Body of pancreas (tissue), 4 donors: ENCODE results near the gene NTMT2. TPM values are rescaled to one million over a fixed set of nuclear protein-coding genes. Genes with fewer than 3 reads are reported as not detected.

Experiments
- ATAC-seq: fragments of 150-250 bp; one replicate; pipeline ENCODE4 v1.9.1; 2016
- DNase-seq, 4 donors: peaks; one replicate each; pipeline ENCODE4 v3.0.0-alpha.2; 2019
- H3K27ac ChIP-seq, 4 donors: fragments of 200-600 bp; sonication (generic); 1 replicate in 3 of 4; 2 replicates in 1 of 4; pipeline versions ENCODE4 v1.5.1 to v1.6.1; 2016 to 2019; ENCODE audit warnings: mild to moderate bottlenecking in 1 of 4, mixed read lengths in 1 of 4, moderate library complexity in 1 of 4
- H3K27me3 ChIP-seq, 2 donors: fragments of 200-600 bp; sonication (generic); one replicate each; pipeline ENCODE4 v1.6.0; 2016; ENCODE audit warnings: mild to moderate bottlenecking in 1 of 2
- H3K36me3 ChIP-seq, 2 donors: fragments of 200-600 bp; sonication (generic); replicated peaks in 1 of 2; 2 replicates each; pipeline ENCODE4 v1.5.1; 2016; ENCODE audit warnings: low read depth in 2 of 2; ENCODE audit not compliant: insufficient read depth in 1 of 2
- H3K4me1 ChIP-seq: fragments of 200-600 bp; sonication (generic); one replicate; pipeline ENCODE4 v1.6.0; 2016
- H3K4me3 ChIP-seq, 2 donors: fragments of 200-600 bp; sonication (generic); 1 replicate in 1 of 2; 2 replicates in 1 of 2; pipeline ENCODE4 v1.5.1; 2016 to 2019
- H3K9me3 ChIP-seq, 3 donors: fragments of 200-600 bp; sonication (generic); 1 replicate in 2 of 3; 2 replicates in 1 of 3; pipeline ENCODE4 v1.5.1; 2016
- POLR2A ChIP-seq, 3 donors: fragments of 450-650 bp; IDR thresholded peaks; one replicate each; pipeline ENCODE4 v1.6.1; 2016; ENCODE audit warnings: antibody characterized with exemption in 3 of 3, mild to moderate bottlenecking in 2 of 3
- WGBS, 2 donors: methylation state at CpG; one replicate each; pipeline ENCODE4 v1.1.5; 2017; 5-methylcytosine and 5-hydroxymethylcytosine counted together
- intact Hi-C: fragments of 100-400 bp; cut with DNase I; formaldehyde crosslinking; loops from one replicate; pipeline ENCODE4 v1.15.1; 2023
- total RNA-seq, 2 donors: library from RNA; depleted of rRNA; stranded (reverse); fragments of >200 nt; gene quantifications; one replicate each; pipeline ENCODE4 v1.1.0, GENCODE V29; 2016
- TF ChIP-seq, protein P1 (sequence below), 7 experiments: fragments of 450-650 bp in 4 of 7; fragments of 200-600 bp in 3 of 7; sonication (generic) in 3 of 7; IDR thresholded peaks; one replicate each; pipeline ENCODE4 v1.5.1; 2016 to 2019; ENCODE audit warnings: antibody characterized with exemption in 7 of 7

The NTMT2 gene
- total RNA-seq, 2 donors from 2014 or later = not detected

DNA sequence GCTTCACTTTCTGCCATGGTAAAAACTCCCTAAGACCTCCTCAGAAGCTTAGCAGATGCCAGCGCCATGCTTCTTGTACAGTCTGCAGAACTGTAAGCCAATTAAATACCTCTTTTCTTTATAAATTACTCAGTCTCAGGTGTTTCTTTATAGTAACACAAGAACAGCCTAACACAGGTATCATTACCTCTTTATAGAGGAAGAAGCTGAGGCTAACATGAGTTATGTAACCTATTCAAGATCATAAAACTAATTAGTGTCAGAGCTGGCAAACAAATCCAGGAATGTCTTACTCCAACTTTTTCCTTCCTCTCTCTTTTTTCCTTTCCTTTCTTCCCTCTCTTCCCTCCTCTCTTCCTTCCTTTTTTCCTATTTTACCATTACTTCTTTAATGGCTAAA is 9.3 kb downstream of the NTMT2 start:
- 81 to 87% methylated on average over 1 of the region's 1 CpG for WGBS, 2 donors
- Histone ChIP-seq H3K27ac (no peak overlapping the region), H3K36me3 (no peaks in the 10 kb centered on the region), H3K4me3 (no peak overlapping the region), H3K9me3 (no peaks in the 10 kb centered on the region), H3K4me1 (no peaks in the 10 kb centered on the region), H3K27me3 (no peaks in the 10 kb centered on the region)
- ATAC-seq = no peak
- intact Hi-C loops = no loop called here
- TF ChIP-seq, protein P1, sequence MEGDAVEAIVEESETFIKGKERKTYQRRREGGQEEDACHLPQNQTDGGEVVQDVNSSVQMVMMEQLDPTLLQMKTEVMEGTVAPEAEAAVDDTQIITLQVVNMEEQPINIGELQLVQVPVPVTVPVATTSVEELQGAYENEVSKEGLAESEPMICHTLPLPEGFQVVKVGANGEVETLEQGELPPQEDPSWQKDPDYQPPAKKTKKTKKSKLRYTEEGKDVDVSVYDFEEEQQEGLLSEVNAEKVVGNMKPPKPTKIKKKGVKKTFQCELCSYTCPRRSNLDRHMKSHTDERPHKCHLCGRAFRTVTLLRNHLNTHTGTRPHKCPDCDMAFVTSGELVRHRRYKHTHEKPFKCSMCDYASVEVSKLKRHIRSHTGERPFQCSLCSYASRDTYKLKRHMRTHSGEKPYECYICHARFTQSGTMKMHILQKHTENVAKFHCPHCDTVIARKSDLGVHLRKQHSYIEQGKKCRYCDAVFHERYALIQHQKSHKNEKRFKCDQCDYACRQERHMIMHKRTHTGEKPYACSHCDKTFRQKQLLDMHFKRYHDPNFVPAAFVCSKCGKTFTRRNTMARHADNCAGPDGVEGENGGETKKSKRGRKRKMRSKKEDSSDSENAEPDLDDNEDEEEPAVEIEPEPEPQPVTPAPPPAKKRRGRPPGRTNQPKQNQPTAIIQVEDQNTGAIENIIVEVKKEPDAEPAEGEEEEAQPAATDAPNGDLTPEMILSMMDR (IDR thresholded peaks at IDR 0.05) = no peak
- TF ChIP-seq POLR2A (IDR thresholded peaks at IDR 0.05) = no peak
- no peak for DNase-seq

DNA sequence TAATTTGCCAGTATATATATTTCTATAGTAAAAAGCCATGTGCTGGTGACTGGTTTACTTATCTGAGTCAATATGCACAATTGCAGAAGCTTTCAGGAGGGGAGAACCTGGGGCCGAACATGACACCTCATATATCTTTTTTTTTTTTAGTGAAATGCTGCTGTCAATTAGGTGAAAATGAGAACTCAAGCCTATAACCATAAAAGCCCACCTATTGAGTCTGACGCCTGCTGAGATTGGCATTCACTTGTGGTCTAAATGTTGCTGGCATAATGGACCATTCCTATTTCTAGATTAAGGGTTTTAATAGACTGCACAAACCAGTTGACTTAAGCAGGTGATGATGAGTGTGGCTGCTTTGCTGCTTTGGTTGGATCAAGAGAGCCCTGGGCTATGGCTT is 10.8 kb downstream of the NTMT2 start:
- Histone ChIP-seq H3K4me1 (no peaks in the 10 kb centered on the region), H3K9me3 (no peaks in the 10 kb centered on the region), H3K27me3 (no peaks in the 10 kb centered on the region), H3K4me3 (no peak overlapping the region), H3K36me3 (no peaks in the 10 kb centered on the region), H3K27ac (no peak overlapping the region)
- ATAC-seq (no peak), DNase-seq (no peak)
- TF ChIP-seq, protein P1 (IDR thresholded peaks at IDR 0.05) = no peak
- TF ChIP-seq POLR2A (IDR thresholded peaks at IDR 0.05) = no peak
- WGBS, 2 donors = 52 to 63% methylated on average over 2 of the region's 2 CpGs
- intact Hi-C loops = no loop called here

- ATAC-seq (no peak), DNase-seq (no peak)
- intact Hi-C loops = no loop called here
- no peak for TF ChIP-seq POLR2A (IDR thresholded peaks at IDR 0.05)
- TF ChIP-seq, protein P1 (IDR thresholded peaks at IDR 0.05) = no peak
- H3K4me1 ChIP-seq = peaks cover under 1% of the 10 kb centered on the region
- H3K27ac ChIP-seq = no peak overlapping the region
- H3K9me3 ChIP-seq = no peaks in the 10 kb centered on the region
- H3K27me3 ChIP-seq = no peaks in the 10 kb centered on the region
- 74 to 77% methylated on average over 2 of the region's 2 CpGs for whole genome bisulfite sequencing, 2 donors
- H3K36me3 ChIP-seq = no peaks in the 10 kb centered on the region
- H3K4me3 ChIP-seq = no peak overlapping the region
Measured at GRCh38 chr1:170157820-170158219, 12.1 kb downstream of the NTMT2 start.

DNA sequence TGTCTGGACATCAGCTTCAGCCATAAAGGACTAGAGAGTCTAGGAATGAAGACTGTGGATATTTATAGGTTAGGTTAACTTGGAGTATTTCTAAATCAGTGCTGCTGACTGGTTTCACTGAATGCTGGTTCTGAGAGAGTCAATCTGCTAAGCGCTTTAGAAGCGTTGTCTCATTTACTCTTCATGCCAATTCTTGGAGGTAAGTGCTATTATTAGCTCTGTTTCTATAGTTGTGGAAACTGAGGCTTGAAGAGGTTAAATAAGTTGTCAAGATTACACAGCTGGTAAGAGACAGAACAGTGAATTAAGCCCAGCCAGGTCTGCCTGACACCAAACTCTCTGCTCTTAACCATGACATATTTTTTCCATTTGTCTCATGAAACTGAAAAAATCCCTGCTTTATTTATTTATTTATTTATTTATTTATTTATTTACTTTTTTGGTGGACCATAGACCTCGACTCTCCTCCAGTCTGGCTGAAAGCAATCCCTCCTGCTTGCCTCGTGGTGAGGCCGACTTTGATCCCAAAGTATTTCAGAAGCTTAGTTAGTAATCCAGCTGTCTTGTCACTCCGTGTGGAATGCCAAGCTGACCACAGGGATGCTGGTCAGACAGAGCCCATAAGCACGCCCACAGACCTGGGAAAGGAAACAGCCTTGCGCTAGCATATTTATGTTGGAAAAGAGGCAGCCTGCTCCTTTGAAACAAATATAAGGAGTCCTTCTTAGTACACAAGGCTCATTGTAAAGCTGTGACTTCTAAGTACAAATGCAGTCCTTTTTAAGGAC is 16.9 kb downstream of the NTMT2 start:
- Histone ChIP-seq H3K36me3 (no peaks in the 10 kb centered on the region), H3K27ac (no peak overlapping the region), H3K9me3 (no peaks in the 10 kb centered on the region), H3K27me3 (no peaks in the 10 kb centered on the region), H3K4me1 (peaks cover 9% of the 10 kb centered on the region), H3K4me3 (no peak overlapping the region)
- ATAC-seq = no peak
- TF ChIP-seq, protein P1 (IDR thresholded peaks at IDR 0.05) = no peak
- TF ChIP-seq POLR2A (IDR thresholded peaks at IDR 0.05) = no peak
- 39 to 41% methylated on average over 8 of the region's 8 CpGs for WGBS, 2 donors
- intact Hi-C loops = no loop called here
- peak in 3 of 4 donors; percentile 12 to 38 (median 13) for DNase-seq
